Prostate gland (tissue), 2 donors: Measurements from ENCODE around the gene GPBP1L1.

Experiments used
- POLR2A ChIP-seq: fragments of 450-650 bp; IDR thresholded peaks from one replicate; pipeline ENCODE4 v1.6.1; 2016; ENCODE audit warnings: antibody characterized with exemption, mild to moderate bottlenecking
- POLR2AphosphoS5 ChIP-seq: sonication (generic); formaldehyde crosslinking; IDR thresholded peaks from one replicate; pipeline ENCODE4 v1.6.1; 2017; ENCODE audit warnings: antibody characterized with exemption
- TF ChIP-seq, protein P1 (sequence below), 4 experiments: fragments of 200-600 bp in 2 of 4; fragments of 450-650 bp in 2 of 4; sonication (generic) in 2 of 4; IDR thresholded peaks; 1 replicate in 3 of 4; 2 replicates in 1 of 4; pipeline ENCODE4 v1.5.1; 2016 to 2019; ENCODE audit warnings: antibody characterized with exemption in 4 of 4, mild to moderate bottlenecking in 2 of 4, moderate library complexity in 2 of 4

DNA sequence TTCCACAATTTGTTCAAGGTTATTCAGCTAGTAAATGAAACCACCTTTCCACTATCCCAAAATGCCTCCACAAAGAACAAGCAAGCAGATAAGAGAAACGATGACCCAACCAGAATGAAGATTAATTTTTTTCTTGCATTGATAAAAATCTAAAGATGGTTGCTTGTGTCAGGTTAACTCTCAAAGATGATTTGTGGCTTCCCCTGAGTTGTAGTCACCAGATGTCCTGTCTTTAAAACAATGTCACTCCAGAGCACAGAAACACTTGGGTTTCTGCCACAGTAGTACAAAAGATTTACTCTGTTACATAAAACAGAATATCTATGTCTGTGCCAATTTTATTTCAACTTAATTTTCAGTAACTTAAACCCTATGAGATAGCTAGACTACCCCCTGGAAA lies 51.1 kb downstream of the GPBP1L1 start:
- TF ChIP-seq, protein P1, sequence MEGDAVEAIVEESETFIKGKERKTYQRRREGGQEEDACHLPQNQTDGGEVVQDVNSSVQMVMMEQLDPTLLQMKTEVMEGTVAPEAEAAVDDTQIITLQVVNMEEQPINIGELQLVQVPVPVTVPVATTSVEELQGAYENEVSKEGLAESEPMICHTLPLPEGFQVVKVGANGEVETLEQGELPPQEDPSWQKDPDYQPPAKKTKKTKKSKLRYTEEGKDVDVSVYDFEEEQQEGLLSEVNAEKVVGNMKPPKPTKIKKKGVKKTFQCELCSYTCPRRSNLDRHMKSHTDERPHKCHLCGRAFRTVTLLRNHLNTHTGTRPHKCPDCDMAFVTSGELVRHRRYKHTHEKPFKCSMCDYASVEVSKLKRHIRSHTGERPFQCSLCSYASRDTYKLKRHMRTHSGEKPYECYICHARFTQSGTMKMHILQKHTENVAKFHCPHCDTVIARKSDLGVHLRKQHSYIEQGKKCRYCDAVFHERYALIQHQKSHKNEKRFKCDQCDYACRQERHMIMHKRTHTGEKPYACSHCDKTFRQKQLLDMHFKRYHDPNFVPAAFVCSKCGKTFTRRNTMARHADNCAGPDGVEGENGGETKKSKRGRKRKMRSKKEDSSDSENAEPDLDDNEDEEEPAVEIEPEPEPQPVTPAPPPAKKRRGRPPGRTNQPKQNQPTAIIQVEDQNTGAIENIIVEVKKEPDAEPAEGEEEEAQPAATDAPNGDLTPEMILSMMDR (IDR thresholded peaks at IDR 0.05), result no peak
- no peak for TF ChIP-seq POLR2A
- peak; percentile 31 for TF ChIP-seq POLR2AphosphoS5
